Posterior cingulate gyrus (tissue), 11 donors: Measurements from ENCODE around the gene HECA.
A peak's percentile ranks its signal among the peaks of the same experiment; 100 is the strongest.
"Not testable (repeated sequence)": the region's sequence is repeated elsewhere in the genome, so short reads cannot be mapped to it uniquely, and the experiment has no call there.

Experiments
- DNase-seq, 10 donors: peaks; one replicate each; pipeline versions ENCODE4 v3.0.0 to v3.0.0-alpha.2; 2020 to 2021; ENCODE audit warnings: mixed read lengths in 3 of 10
- intact Hi-C: fragments of 100-400 bp; cut with DNase I; formaldehyde crosslinking; loops from one replicate; pipeline ENCODE4 v1.15.1; 2023

The HECA gene

GRCh38 chr6:139134064-139134395 is 850 bp upstream of the HECA start:
- intact Hi-C loops = no loop called here
- no peak for DNase-seq

- intact Hi-C loops = loop anchor here (2.0 kb wide), 1 partner anchor 147 kb away; the partner anchor contains the start of gene REPS1
- peak; percentile 33 to 93 (median 52) for DNase-seq
Measured at GRCh38 chr6:139135578-139136545, 982 bp downstream of the HECA start.

- intact Hi-C loops = loop anchor here (2.0 kb wide), 1 partner anchor 149 kb away; the partner anchor contains the start of gene REPS1
- DNase-seq = no peak
Measured at GRCh38 chr6:139137706-139138105, 2.8 kb downstream of the HECA start.

- DNase-seq = peak in 2 of 10 donors; percentile 67 to 78
- intact Hi-C loops = not testable (repeated sequence)
Measured at GRCh38 chr6:139140854-139141253, 6.0 kb downstream of the HECA start.

DNA sequence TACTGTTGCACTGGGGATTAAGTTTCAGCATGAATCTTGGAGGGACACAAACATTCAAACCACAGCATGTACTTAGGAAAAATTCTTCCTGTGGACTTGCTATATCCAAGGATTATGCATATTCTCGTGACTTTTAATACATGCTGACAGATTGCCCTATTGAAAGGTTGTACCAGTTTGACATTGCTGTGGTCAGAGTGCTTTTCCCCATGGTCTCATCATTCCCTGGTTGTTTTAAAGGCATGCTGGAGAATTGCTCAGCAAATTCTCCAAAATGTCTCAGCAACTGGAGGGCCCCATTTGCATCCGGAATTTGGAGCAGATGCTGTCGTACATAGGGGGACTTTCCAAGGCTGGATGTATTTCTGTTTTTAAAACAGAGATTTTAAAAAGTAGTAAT is 7.4 kb downstream of the HECA start:
- intact Hi-C loops = no loop called here
- DNase-seq = no peak

DNA sequence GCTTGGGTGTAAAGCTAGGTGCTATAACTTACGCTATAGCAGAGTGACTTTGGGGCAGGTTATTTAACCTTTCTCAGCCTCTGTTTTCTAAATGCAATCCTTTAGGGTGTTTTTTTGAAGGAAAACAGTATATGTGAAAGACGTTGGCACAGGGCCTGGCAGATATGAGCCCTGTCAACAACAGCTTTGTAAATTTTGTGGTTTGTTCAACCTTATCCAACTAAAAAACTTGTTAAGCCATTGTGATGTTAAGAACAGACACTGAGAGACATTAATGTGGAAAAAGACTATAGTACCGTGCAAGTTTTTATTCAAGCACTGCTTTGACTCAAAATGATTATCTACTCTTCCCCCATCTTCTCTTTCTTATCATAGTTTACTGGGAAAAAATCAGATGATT is 8.2 kb downstream of the HECA start:
- intact Hi-C loops = no loop called here
- no peak for DNase-seq

GRCh38 chr6:139144490-139145085 is 9.7 kb downstream of the HECA start:
- intact Hi-C loops = no loop called here

GRCh38 chr6:139145661-139146060 is 10.8 kb downstream of the HECA start:
- intact Hi-C loops = no loop called here
- DNase-seq = no peak

More at GRCh38 chr6:139144490-139145085, 9.7 kb downstream of the HECA start:
- no peak for DNase-seq

DNA sequence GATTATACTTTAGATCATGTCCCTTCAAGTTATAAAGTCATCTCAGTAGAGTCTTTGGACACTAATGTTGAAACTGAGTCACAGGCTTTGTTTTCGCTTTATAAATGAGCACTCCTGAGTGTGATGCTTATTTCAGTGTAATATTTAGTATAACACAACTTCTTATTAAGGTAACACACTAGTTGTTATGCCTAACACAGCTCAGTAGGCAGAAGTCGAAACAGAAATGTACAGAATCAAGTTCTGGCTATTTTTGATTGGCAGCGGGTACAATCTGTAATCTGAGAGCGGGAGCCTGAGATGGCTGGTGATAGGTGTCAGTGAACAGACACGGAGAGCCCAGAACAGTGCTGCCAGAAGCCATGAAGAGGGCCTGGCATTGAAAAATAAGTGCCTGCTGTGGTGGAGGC is 11.4 kb downstream of the HECA start:
- intact Hi-C loops = no loop called here
- no peak for DNase-seq

GRCh38 chr6:139147628-139148027 is 12.7 kb downstream of the HECA start:
- intact Hi-C loops = no loop called here
- DNase-seq = no peak

GRCh38 chr6:139148557-139149235 is 13.8 kb downstream of the HECA start:
- intact Hi-C loops = no loop called here
- no peak for DNase-seq

DNA sequence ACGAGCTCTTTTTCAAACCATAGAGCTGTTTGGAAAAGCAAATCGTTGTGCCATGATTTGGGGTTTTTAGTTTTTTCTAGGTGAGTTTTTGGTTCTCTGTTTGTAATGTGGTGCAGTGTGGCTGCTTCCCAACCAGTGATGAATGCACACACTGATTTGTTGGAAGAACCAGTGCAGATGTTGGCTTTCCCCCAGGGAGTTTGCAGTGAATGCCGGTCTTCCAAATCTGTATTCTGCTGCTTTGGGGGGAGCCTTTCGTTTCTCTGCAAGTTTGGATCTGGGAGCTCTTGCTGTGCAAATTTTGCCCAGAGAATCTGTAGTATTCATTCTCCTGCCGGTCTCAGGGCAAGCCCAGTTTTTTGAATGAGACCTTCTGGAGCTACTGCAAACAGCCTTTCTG is 14.5 kb downstream of the HECA start:
- DNase-seq = peak in 4 of 10 donors; percentile 29 to 56 (median 40)
- intact Hi-C loops = no loop called here

DNA sequence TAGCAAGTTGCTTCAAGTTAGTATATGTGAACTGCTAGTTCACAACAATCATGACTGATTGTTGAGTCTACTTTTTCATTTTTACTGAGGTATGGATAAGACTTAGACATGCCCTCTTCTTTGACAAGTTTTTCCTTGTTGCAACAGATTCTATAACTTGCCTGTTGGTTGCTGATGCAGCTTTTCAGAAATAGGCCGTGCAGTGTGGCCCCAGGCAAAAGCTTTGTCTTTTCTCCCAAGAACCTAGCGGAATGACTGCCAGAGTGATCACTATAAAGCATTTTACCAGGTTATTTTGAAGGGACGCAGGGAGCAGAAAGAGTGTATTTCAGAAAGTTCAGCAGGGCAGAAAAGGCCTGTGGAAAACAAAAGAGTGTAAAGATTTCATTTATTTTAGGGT is 16.0 kb downstream of the HECA start:
- DNase-seq = no peak
- intact Hi-C loops = no loop called here

GRCh38 chr6:139151425-139152087 is 16.7 kb downstream of the HECA start:
- intact Hi-C loops = no loop called here
- DNase-seq = no peak

- DNase-seq = no peak
- intact Hi-C loops = no loop called here
Measured at GRCh38 chr6:139152088-139152891, 17.4 kb downstream of the HECA start.

DNA sequence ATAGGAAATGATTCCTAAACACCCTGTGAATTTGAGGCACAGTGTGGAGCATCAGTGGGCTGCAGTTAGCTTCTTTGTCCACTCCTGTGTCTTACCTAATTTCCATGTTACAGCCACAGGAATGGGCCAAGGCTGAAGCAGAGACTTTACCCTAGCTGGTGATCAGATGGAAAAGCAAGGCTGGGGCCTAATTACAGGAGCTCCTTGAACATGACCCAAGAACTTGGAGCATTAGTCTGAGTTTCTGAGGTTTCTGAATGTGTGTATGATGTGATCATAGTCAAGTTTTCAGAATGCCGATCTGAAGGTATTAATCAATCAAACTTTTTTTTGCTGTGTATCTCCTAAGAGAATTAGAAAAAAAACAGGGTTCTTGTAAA is 18.0 kb downstream of the HECA start:
- intact Hi-C loops = no loop called here
- DNase-seq = no peak

DNA sequence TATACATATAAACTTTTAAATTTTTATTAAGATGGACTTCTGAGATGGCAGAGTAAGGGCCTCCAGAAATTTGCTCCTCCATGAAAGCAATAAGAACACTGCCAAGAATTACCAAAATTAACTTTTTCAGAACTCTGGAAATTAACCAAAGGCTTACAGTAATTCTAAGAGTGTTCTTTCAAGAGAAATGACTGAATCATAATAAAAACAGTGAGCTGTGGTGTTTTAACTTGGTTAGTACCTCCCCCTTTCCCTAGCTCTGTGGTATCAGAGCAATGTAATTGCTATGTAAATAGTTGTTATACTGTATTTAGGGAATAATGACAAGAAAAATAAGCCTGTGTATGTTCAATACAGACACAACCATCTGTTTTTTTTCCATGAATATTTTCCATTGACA is 19.0 kb downstream of the HECA start:
- DNase-seq = no peak
- intact Hi-C loops = no loop called here

DNA sequence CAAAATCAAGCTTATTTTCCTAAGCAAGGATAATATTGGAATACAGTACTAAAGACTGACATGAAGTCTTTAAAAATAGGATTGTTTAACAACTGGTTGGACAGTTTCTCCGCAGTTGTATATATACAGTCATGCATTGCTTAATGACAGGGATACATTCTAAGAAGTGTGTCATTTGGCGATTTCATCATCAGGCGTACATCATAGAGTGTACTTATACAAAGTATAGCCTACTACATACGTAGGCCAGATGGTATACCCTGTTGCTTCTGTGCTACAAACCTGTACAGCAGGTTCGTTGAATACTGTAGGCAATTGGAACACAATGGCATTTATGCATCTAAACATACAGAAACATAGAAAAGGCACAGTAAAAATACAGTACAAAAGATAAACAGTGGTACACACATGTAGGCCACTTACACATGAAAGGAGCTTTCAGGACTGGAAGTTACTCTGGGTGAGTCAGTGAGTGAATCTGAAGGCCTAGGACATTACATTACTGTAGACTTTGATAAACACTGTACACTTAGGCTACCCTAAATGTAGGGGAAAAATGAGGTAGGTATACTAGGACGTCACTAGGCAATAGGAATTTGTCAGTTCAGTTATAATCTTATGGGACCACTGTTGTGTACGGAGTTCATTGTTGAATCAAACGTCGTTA is 20.1 kb downstream of the HECA start:
- DNase-seq = no peak

DNA sequence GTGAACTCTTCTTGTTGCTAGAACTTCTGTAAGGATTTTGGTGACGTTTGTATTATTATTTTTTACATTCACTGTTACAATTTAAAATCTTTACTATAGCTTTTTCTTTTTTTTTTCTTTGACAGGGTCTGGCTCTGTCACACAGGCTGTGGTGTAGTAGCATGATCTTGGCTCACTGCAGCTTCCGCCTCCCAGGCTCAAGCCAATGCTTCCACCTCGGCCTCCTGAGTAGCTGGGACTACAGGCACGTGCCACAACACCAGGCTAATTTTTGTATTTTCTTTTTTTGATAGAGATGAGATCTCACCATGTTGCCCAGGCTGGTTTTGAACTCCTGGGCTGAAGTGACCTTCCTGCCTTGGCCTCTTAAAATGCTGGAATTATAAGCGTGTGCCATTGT is 21.2 kb downstream of the HECA start:
- intact Hi-C loops = no loop called here
- DNase-seq = no peak

More for the DNA sequence above, 20.1 kb downstream of the HECA start:
- intact Hi-C loops = no loop called here
